Right cardiac atrium (tissue), 5 donors: ENCODE data around the gene ANO2. TPM values are rescaled to one million over a fixed set of nuclear protein-coding genes. Genes with fewer than 3 reads are reported as not detected.

Experiments
- ATAC-seq, 2 donors: fragments of 200-7000 bp; cut with Tn5 transposase; one replicate each; pipeline versions ENCODE4 v1.8.0 to v1.9.1; 2020; ENCODE audit warnings: moderate library complexity in 2 of 2, mild to moderate bottlenecking in 1 of 2
- DNase-seq, 3 donors: peaks; one replicate each; pipeline ENCODE4 v3.0.0-alpha.2; 2020
- H3K27ac ChIP-seq: one replicate; pipeline ENCODE4 v1.5.1; 2013; ENCODE audit warnings: mild to moderate bottlenecking, low read length, control low read depth, moderate library complexity
- H3K27me3 ChIP-seq: one replicate; pipeline ENCODE4 v1.6.1; 2013; ENCODE audit not compliant: control insufficient read depth, insufficient read depth
- H3K4me1 ChIP-seq: one replicate; pipeline ENCODE4 v1.6.1; 2013; ENCODE audit warnings: low read length; ENCODE audit not compliant: control insufficient read depth, insufficient read depth
- H3K4me3 ChIP-seq: one replicate; pipeline ENCODE4 v1.5.1; 2013; ENCODE audit warnings: low read length, control low read depth
- H3K9me3 ChIP-seq: one replicate; pipeline ENCODE4 v1.6.1; 2013; ENCODE audit warnings: low read length; ENCODE audit not compliant: control insufficient read depth
- WGBS: extraction: QIAGEN DNeasy Blood & Tissue Kit; methylation state at CpG from one replicate; pipeline ENCODE4 v1.1.7; 2013; 5-methylcytosine and 5-hydroxymethylcytosine counted together
- intact Hi-C, 4 donors: fragments of 100-400 bp; cut with DNase I; formaldehyde crosslinking; loops; one replicate each; pipeline versions ENCODE4 v1.11.0 to v1.14.0; 2022 to 2023
- long read RNA-seq, 4 donors: library from polyadenylated mRNA; unstranded; transcript quantifications; one replicate each; pipeline ENCODE4 v2.0.0, GENCODE V29; 2020 to 2021
- polyA plus RNA-seq: library from polyadenylated mRNA; stranded (reverse); fragments of 200-250 nt; gene quantifications from one replicate; pipeline ENCODE4 v1.2.3, GENCODE V29; 2013
- total RNA-seq, 4 donors: library from RNA; stranded (reverse); fragmentation: NEBNext Ultra II Directional; extraction: Animal tissue kit (Norgen Biotek cat#: 25700); gene quantifications; one replicate each; pipeline ENCODE4 v1.2.1, GENCODE V29; 2021
- donor health status: healthy with polysubstance abuse.
- donor health status: DM: no; HTN: yes; CAD: no.
- donor health status: DM: no; HTN: no; CAD: no.
- donor health status: DM: no; HTN: yes; CAD: no; lungs with severe emphysema.
- donor health status: DM: yes; HTN: yes; CAD: no.

The ANO2 gene
- 10 to 100 TPM in 3 of 4 donors, 1 to 10 TPM in 1; 9.2 to 12.5 (median 11.0) TPM for total RNA-seq
- polyA plus RNA-seq: 7.0 TPM
- long read RNA-seq, donor 1, partial matches to known transcripts: 0 of 7 reads
- long read RNA-seq, donor 1, other reads (novel, unspliced or antisense): 7 of 7 reads
- long read RNA-seq, donor 2: 0 reads
- long read RNA-seq, donor 3, partial matches to known transcripts: 0 of 1 reads
- long read RNA-seq, donor 3, other reads (novel, unspliced or antisense): 1 of 1 reads
- long read RNA-seq, donor 4: 0 reads

DNA sequence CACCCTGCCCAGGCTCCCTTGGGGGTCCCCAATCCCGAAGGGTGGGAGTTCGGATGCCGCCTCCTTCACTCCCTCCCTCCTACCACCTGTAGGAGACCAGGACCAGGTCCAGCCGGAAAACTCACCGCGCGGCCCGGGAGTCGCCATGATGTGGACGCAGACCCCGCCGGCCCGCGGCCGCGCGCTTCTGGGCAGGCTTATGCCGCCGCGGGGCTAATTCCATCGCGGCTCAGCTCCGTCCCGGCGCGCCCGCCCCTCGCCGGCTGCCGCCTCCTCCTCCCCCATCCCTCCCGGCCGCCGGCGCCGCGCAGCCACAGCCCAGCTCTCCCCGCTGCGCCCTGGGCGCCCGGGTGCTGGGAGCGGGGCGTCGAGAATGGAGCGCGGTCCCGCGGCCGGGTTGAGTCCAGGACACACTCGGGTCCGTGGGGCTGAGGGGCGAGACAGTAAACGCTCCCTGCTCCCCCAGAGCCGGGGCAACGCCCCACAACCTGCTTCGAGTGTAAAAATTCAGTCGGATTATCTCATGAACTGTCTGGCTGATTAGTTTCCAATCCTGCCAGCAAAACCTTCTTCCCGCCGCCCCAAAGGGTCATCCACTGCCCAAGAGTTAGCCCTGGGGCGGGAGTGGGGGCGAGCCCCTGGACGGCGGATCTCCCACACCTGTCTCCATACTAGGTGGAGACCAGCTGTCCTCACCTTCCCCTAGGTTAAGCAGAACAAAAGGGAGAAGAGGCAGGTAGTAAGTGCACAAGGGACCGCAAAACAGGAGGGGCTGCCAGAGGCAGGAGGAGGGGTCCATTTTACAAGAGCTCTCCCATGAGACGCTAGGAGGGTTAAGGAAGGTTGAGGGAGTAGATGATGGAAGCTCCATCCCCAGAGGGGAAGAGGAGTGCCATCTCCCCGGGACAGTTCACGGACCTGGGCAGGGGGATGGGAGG is at the start of gene ANO2:
ANO2 (minus strand) TSS at position 189 of the 938 bp plus-strand sequence; CDS start at position 147, 42 bp downstream.
- DNase-seq (peak in 2 of 3 donors; percentile 64 to 66), ATAC-seq (peak; percentile 75 to 76)
- Histone ChIP-seq H3K27me3 (no peaks in the 10 kb centered on the region), H3K9me3 (no peaks in the 10 kb centered on the region), H3K27ac (no peak within 1 kb of the TSS), H3K4me3 (peak within 1 kb of the TSS; percentile 26), H3K4me1 (no peaks in the 10 kb centered on the region)
- 25% methylated on average over 66 of the region's 66 CpGs for WGBS
- intact Hi-C loops: no loop called here

DNA sequence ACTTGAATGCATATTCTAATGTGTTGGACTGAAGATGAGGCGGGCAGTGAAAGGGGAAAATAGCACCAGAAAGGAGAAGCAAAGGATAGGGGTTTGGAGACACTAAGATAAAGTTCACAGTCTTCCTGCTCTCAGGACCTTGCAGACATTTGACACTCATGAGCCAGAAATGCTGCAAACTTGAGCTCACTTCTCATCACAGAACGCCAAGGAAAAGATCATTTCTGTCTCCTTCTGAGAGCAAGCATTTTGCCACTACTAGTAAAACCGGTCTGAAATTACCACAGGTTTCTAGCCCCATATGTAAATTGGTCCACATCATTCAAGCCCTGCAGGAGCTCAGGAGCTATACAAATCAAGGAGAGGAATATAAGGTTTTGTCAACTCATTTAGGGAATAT is 44.6 kb upstream of the ANO2 start:
- 81% methylated on average over 3 of the region's 3 CpGs for WGBS
- no peak for ATAC-seq
- H3K27ac ChIP-seq: no peak overlapping the region

DNA sequence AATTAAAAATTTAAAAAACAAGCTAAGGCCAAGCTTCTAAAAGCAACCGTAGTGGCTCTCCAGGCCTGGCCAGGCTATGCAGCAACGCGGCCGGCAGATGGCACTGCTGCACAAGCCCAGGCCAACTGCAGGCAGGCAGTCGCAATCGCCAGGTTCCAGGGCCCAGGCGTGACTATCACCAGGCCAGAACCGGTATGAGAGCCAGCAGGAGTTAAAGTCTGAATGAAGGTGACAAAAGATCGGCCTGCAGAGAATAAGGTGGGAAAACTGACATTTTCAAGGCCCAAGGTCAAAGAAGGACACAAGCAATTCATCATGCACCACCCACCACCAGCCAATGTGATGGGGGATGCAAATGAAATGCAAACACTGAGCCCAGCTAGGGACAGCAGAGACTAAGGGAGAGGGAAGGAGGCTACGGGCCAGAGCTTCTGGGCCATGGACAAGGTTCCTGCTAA is 43.6 kb upstream of the ANO2 start:
- Histone ChIP-seq H3K9me3 (no peaks in the 10 kb centered on the region), H3K27me3 (no peaks in the 10 kb centered on the region), H3K27ac (no peak overlapping the region), H3K4me3 (no peak overlapping the region), H3K4me1 (no peaks in the 10 kb centered on the region)
- intact Hi-C loops: loop anchor here (2.0 to 5.0 kb wide), 4 partner anchors 49 to 294 kb away; no protein-coding TSS in a partner anchor
- peak; percentile 88 to 92 for ATAC-seq
- peak; percentile 79 to 92 (median 90) for DNase-seq
- 5% methylated on average over 10 of the region's 10 CpGs for WGBS

More for the DNA sequence above, 44.6 kb upstream of the ANO2 start:
- H3K4me1 ChIP-seq: no peaks in the 10 kb centered on the region
- DNase-seq: no peak
- H3K27me3 ChIP-seq: no peaks in the 10 kb centered on the region
- no peak overlapping the region for H3K4me3 ChIP-seq
- no peaks in the 10 kb centered on the region for H3K9me3 ChIP-seq
- intact Hi-C loops: loop anchor here (2.0 to 5.0 kb wide), 4 partner anchors 48 to 293 kb away; no protein-coding TSS in a partner anchor

DNA sequence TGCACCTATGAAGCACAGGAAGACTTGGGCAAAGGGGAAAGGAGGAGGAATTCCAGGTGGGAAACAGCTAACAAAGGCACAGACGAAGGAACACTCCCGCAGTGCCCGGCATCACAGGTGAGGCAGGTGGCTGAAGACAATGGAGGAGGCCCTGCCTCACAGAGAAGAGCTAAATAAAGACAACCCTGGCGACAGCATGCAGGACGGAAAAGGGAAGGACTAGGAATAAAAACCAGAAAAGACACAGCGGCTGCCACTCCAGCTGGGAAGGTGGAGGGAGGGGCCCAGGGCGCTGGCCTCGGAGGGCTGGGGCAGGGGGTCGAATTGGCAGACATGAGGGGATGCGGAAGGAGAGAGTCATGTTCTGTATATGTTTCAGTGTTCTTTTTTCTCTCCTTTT is 43.0 kb upstream of the ANO2 start:
- intact Hi-C loops: loop anchor here (2.0 to 5.0 kb wide), 4 partner anchors 49 to 294 kb away; no protein-coding TSS in a partner anchor
- Histone ChIP-seq H3K4me3 (no peak overlapping the region), H3K4me1 (no peaks in the 10 kb centered on the region), H3K27me3 (no peaks in the 10 kb centered on the region), H3K27ac (no peak overlapping the region), H3K9me3 (no peaks in the 10 kb centered on the region)
- no peak for ATAC-seq
- 65% methylated on average over 10 of the region's 10 CpGs for WGBS
- no peak for DNase-seq

DNA sequence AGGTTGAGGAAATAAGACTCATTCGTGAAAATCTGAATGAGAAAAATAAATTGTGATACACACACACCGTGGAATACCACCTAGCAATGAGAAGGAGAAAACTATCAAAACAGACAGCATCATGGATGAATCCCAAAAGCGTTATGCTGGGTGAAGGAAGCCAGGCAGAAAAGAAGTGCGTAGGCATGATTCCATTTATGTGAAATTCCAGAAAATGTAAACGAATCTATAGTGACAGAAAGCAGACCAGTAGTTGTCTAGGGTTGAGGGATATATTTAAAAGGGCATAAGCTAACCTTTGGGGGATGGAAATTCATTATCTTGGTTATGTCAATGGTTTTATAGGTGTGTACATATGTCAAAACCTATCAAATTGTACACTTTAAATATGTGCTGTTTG is 42.5 kb upstream of the ANO2 start:
- Histone ChIP-seq H3K27ac (no peak overlapping the region), H3K4me1 (no peaks in the 10 kb centered on the region), H3K9me3 (no peaks in the 10 kb centered on the region), H3K27me3 (no peaks in the 10 kb centered on the region), H3K4me3 (no peak overlapping the region)
- intact Hi-C loops: loop anchor here in 3 of 4 donors (5.0 kb wide), 2 partner anchors 50 to 295 kb away; no protein-coding TSS in a partner anchor
- WGBS: 86% methylated on average over 5 of the region's 5 CpGs
- no peak for DNase-seq
- no peak for ATAC-seq

DNA sequence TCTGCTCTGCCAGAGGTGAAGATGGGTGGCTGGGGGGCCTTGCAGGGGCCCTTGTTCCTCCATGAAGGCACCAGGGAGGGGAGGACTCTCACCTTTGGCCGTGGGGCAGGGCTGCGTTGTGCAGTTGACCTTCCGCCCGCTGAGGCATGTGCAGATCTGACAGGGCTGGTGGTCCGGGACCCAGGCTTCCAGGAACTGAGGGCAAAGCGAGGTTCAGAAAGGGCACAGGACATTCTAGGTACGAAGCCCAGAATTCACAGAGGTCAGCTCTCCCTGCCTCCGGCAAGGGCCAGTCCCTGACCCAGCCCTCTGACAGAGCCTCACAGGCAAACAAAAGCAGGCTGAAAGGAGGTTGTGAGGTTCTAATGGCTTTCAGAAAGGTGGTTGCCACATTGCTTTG is 40.4 kb upstream of the ANO2 start:
- no peaks in the 10 kb centered on the region for H3K9me3 ChIP-seq
- no peaks in the 10 kb centered on the region for H3K27me3 ChIP-seq
- intact Hi-C loops: loop anchor here in 3 of 4 donors (5.0 kb wide), 2 partner anchors 52 to 297 kb away; no protein-coding TSS in a partner anchor
- no peak overlapping the region for H3K27ac ChIP-seq
- ATAC-seq: no peak
- H3K4me3 ChIP-seq: no peak overlapping the region
- WGBS: 80% methylated on average over 8 of the region's 8 CpGs
- H3K4me1 ChIP-seq: no peaks in the 10 kb centered on the region
- DNase-seq: no peak

DNA sequence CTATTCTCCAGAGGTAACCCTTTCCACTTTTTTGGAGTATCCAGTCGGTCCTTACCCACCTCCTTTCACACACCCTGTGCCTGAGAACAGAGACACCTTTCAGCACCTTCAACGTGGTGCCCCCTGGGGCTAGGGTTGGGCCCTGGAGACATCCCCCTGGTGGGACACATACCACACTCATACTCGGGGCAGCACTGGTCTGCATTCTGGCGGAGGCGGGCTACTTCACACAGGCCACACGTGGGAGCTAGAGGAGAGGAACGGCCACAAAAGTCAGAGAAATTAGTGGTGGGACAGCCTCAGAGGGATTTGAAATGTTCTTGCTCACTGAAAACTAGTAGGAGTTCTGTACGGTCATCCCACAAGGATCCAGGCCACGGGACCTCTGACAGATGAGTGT is 39.8 kb upstream of the ANO2 start:
- DNase-seq (no peak), ATAC-seq (no peak)
- Histone ChIP-seq H3K4me3 (no peak overlapping the region), H3K9me3 (no peaks in the 10 kb centered on the region), H3K27ac (no peak overlapping the region), H3K4me1 (no peaks in the 10 kb centered on the region), H3K27me3 (no peaks in the 10 kb centered on the region)
- intact Hi-C loops: loop anchor here in 3 of 4 donors (5.0 kb wide), 2 partner anchors 52 to 297 kb away; no protein-coding TSS in a partner anchor
- 72% methylated on average over 9 of the region's 9 CpGs for WGBS

DNA sequence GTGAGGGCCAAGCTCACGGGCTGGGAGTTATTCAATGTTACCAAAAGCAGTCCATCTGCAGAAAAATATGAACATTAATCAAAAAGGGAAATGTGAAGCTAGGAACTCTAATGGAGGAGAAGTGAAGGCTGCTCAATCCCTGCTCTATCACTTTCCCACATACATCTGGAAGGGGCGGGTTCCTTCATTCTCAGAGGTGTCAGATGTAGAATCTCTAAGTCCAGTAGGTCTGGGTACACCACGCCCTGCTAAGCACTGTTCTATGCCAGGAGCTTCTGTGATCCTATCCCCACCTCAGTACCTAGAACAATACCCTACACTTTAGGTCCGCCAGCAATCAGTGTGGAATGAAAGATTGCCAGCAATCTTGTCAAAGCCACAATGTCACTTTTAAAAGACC is 37.0 kb upstream of the ANO2 start:
- H3K27me3 ChIP-seq: no peaks in the 10 kb centered on the region
- no peak overlapping the region for H3K27ac ChIP-seq
- ATAC-seq (no peak), DNase-seq (no peak)
- WGBS: 84% methylated on average over 4 of the region's 4 CpGs
- no peak overlapping the region for H3K4me3 ChIP-seq
- intact Hi-C loops: no loop called here
- H3K9me3 ChIP-seq: no peaks in the 10 kb centered on the region
- H3K4me1 ChIP-seq: no peaks in the 10 kb centered on the region

DNA sequence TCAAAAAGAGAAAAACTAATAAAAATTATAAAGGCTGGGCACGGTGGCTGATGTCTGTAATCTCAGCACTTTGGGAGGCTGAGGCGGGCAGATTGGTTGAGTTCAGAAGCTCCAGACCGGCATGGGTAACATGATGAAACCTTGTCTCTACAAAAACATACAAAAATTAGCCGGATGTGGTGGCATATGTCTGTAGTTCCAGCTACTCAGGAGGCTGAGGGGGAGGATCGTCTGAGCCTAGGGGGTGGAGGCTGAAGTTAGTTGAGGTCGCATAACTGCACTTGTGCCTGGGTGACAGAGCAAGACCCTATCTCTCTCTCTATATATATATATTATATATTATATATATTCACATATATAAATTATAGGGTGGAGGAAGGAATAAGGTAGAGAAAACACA is 32.5 kb upstream of the ANO2 start:
- no peaks in the 10 kb centered on the region for H3K27me3 ChIP-seq
- DNase-seq (no peak), ATAC-seq (no peak)
- 82% methylated on average over 6 of the region's 6 CpGs for WGBS
- peaks cover 4% of the 10 kb centered on the region for H3K4me1 ChIP-seq
- H3K27ac ChIP-seq: no peak overlapping the region
- no peaks in the 10 kb centered on the region for H3K9me3 ChIP-seq
- intact Hi-C loops: no loop called here
- H3K4me3 ChIP-seq: no peak overlapping the region

DNA sequence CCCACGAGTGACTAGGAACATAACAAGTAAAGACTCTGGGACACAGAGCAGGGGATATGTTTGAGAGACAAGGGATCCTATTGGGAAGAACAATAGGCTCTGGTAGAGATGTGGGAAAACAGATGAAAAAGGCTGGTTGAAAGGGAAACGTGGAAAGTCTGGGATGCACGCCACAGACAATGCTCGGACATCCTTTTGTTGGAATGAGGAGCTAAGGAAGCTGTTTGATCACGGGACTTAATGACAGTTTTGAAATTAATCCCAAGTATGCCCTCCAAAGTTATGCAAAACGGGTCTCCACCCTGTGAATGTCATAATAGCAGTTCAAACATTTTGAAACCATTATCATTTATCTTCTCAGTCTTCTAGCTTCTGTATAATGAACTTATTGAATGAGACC is 31.7 kb upstream of the ANO2 start:
- DNase-seq (no peak), ATAC-seq (no peak)
- intact Hi-C loops: no loop called here
- WGBS: 37% methylated on average over 6 of the region's 6 CpGs
- H3K4me1 ChIP-seq: peaks cover 4% of the 10 kb centered on the region
- H3K4me3 ChIP-seq: no peak overlapping the region
- no peak overlapping the region for H3K27ac ChIP-seq
- no peaks in the 10 kb centered on the region for H3K27me3 ChIP-seq
- no peaks in the 10 kb centered on the region for H3K9me3 ChIP-seq

DNA sequence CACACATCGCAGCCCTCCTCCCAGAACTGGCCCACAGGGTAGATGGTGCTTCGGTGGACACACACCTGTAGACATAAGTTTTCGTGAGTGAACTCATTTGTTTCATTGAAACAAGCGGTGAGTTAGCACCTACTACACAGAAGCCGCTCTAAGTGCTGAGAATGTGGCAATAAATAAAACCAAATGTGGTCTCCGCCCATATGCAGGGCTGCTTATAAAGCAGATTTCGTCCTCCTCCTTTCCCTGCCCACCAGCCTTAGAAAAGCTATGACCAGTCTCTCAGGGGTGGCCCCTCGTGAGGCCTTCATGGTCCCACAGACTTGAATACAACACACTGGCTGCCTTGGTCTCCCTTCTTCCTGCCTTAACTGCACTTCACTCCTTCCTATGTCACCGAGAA is 31.1 kb upstream of the ANO2 start:
- WGBS: 92% methylated on average over 9 of the region's 9 CpGs
- H3K27ac ChIP-seq: no peak overlapping the region

More for the DNA sequence above, 31.1 kb upstream of the ANO2 start:
- Histone ChIP-seq H3K4me3 (no peak overlapping the region), H3K9me3 (no peaks in the 10 kb centered on the region), H3K27me3 (no peaks in the 10 kb centered on the region), H3K4me1 (peaks cover 4% of the 10 kb centered on the region)
- ATAC-seq: no peak
- no peak for DNase-seq
- intact Hi-C loops: no loop called here
